ENCODE measurements around the gene PPL.
"Not testable (repeated sequence)": the region's sequence is repeated elsewhere in the genome, so short reads cannot be mapped to it uniquely, and the experiment has no call there.

The PPL gene

DNA sequence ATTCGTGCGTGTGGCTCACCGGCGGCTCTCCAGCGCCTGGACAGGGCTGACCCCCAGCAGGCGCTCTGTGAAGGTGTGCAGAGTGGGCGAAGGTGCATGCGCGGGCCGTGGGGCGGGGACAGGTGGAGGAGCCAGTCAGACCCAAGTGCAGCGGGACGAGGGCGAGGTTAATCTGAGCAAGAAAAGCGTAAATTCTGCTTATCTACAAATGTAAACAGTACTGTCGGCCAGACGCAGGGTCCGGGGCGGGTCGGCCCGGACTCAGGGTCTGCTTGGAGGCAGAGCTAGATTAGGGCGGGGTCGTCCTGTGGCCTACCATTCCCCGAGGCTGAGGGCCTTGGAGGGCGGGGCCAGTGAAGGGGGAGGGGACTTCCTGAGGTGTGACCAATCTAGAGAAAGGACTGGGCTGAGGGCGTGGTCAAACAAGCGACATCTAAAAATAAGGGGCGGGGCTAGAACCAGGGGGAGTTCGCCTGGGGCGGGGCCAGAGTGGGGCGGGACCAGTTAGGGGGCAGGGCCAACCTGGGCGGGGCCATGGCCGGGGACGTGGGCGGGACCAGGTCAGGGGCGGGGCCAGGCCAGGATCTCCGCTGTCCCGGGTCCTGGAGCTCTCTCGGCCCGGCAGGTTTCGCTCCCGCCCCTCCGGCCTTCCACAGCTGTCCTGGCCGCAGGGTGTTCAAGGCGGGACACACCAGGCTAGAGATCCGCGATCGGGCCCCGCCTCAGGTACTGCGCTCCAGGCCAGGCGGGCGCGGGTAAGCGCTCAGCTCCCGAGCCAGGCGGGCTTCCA is 21.0 kb upstream of the PPL start, which contains the start of gene SEC14L5:
Gene SEC14L5 (plus strand): TSS at position 611 of the 790 bp plus-strand sequence. CDS start 994 bp downstream, outside the sequence.
- FAIRE-seq, result peak; percentile 65

DNA sequence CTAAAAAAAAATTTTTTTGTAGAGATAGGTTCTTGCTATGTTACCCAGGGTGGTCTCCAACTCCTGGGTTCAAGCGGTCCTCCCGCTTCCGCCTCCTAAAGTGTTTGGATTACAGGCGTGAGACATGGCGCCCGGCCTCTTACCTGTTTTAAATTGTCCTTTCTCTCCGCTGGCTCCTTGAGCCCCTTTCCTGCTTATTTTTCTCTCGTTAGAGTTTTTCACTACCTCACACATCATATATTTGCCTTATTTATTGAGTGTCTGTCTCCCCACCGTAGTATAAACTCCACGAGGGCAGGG is 20.4 kb upstream of the PPL start:
- FAIRE-seq, result no peak

DNA sequence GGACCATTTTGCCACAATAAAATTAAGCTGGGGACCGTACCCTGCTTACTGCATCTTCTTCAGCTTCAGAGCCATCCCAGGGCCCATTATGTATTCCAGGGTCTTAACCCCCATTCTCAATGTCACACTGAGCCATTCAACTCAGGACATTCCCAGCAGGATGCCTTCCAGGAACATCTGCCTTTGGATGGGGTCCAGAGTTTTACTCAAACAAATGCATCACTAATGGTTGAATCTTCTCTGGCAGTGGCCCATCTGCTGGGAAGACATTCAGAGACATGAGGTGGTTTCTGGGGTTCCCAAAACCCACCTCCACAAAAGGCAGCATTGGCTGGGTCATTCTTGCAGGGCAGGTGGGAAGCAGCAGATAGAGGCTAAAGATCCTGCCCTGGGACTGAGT is 17.8 kb upstream of the PPL start:
- FAIRE-seq, result no peak

DNA sequence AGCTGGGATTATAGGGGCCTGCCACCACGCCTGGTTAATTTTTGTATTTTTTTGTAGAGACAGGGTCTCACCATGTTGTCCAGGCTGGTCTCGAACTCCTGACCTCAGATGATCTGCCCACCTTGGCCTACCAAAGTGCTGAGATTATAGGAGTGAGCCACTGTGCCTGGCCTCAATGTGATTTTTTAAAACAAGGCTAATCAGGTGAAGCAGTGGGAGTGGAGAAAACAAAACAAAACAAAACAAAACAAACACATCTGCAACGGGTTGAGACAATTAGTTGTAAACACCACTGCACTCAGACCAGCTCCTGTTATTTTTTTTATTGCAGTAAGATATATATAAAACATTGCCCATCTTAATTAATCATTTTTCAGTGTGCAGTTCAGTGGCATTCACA is 14.6 kb upstream of the PPL start:
- not testable (repeated sequence) for FAIRE-seq

DNA sequence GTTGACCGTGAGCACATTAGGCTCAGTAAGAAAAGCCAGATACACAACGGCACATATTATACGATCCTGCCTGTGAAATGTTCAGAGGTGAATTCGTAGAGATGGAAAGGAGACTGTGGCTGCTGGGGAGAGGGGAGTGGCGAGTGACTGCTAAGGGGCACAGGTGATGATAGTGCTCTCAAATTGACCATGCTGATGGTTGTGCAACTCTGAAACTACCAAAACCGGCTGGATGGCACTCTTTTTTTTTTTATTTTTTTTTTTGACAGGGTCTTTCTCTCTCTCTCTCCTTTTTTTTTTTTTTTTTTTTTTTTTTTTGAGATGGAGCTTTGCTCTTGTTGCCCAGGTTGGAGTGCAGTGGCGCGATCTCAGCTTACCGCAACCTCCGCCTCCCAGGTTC is 13.0 kb upstream of the PPL start:
- no peak for FAIRE-seq

DNA sequence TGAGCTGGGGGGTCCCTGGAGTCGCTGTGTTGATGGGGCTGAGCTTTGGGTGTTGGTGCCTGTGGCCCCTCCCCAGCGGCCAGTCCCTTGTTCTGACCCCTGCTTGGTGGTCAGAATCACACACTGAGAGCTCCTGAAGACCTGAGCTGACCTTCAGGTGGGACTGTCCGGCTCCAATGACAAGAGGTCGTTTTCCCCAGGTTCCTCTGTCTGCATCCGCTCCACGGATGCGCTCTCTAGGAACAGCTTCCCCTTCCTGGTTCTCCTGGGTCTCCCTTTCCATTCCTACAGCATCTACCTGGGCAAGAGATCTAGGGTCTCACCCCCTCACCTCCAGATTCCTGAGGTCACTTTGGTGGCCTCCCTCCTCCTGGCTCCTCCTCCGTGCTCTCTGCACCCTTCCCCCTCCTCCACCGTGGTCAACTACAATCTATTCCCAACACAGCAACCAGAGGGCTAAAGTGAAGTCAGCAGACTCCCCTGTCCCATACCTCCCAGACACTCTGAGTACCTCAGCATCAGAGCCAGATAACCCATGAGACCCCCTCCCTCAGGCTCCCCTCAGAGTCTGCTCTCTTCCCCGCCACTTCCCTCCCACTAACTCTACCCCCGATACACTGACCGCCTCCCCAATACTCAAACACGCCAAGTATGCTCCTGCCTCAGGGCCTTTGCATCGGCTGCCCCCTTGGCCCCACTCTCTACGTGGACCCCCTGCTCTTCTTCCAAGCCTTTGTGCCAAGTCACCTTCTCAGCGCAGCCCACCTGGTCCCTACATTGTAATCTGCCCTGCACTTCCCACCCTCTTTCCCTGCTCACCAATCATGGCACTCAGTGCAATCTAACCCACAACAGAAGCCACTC is 12.2 kb upstream of the PPL start:
- FAIRE-seq, result no peak

DNA sequence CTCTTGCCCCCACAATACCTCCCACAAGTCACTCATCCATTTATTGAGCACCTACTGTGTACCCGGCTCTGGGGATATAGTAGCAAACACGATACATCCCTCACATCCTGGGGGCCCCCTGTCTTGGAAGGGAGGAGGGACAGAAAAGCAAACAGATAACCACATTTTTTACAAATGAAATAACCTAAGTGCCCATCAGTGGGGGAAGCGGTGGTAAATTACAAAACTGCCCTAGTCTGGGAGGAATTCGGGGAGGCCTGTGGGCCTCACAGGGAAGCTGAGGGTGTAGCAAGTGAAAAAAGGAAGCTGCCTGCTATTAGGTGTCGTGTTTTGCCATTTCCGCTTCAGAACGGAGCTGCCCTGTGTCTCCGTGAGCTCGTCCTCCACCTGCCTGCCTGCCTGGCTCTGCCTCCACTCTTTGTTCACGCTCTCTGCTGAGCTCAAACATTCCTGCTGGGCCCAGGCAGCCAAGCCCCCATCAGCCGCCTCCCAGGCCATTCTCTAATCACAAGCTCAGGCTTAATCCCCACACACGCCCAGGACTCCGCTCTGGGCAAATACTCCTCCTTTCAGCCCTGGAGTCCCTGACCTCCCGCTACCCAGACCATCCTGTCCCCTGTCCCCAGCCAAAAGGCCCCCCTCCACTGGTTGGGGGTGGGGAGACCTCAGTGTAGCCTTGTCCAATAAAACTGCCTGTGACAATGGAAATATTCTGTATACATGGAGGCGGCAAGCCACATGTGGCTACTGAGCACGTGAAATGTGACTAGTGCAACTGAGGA is 11.0 kb upstream of the PPL start:
- FAIRE-seq, result no peak

DNA sequence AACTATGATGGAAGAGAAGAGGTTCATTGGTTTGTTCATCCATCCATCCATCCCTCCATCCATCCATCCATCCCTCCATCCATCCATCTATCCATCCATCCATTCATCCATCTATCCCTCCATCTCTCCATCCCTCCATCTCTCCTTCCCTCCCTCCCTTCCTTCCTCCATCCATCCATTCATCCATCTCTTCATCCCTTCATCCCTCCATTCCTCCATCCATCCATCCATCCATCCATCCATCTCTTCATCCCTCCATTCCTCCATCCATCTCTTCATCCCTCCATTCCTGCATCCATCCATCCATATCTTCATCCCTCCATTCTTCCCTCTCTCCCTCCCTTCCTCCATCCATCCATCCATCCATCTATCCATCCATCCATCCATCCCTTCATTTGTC is 10.0 kb upstream of the PPL start:
- no peak for FAIRE-seq

DNA sequence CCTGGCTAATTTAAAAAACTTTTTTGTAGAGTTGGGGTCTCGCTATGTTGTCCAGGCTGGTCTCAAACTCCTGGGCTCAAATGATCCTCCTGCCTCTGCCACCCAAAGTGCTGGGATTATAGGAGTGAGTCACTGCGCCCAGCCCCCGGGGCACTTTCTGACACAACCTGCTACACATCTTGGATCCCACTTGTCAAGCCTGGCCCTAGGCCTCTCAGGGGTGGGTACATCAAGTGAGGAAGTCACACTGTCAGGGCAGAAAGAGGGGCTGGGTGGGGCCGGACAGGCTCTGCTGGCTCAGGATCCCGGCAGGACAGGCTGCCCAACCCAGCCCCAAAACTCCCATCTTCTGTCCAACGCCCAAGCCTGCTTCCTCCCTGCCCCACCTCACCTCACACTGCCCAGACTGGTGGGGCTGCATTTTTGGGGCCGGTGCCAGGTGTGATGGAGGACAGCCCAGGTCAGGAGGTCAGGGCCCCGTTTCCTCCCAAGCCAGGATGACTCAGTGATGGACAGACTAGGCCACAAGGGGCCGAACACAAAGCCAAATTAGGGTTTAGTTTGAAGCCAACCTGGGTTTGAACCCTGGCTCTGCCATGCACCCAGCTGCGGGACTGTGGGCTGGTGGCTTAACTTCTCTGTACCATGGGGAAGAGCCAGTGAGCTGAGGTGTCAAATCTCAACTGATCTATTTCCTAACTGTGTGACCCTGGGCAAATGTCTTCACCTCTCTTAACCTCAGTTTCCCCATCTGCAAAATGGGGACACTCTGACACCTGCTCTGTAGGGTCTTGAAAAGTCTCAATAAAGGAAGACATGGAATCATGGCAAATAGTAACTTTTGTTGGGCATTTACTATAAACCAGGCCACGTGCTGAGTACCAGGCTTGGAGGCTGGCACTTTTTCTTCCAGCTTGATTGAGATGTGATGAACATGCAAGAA is 8.9 kb upstream of the PPL start:
- no peak for FAIRE-seq

DNA sequence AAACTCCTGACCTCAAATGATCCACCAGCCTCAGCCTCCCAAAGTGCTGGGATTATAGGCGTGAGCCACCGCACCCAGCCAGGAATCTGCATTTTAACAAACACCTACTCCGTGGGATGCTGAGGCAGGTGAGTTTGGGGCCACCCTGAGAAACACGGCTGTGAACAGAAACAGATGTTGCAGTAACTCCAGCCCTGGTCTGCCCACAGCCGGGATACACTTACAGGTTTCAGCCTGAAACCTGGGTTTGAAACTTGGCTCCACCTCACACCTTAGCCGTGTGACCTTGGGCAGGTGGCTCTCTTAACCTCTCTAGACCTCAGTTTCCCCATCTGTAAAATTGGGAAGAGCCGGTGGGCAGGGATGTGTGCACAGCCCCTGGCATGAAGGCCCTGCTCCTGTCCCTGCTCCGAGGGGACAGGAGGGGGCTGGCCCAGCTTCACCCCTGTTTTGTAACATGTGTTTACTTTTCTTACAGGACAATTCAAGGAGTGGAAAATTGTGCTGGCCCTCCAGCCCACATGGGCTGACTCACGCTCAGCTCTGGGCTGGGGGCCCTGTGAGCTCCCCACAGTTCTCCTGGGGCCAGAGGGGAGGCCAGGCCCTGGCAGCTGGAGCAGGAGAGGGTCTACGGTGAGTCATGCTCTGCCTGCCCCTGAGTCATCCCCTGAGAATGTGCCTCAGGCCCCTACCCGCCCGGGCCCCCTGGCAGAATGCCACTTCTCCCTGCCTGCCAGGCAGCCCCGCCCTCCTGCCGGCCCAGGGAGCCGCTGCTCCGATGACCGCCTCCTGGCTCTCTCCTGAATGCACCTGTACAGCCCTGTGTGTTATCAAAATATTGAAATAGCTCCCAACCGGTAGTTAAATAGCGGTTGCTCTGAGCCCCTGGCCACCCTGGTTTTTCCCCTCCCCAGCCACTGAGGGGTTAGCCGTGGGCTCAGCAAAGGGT is 7.7 kb upstream of the PPL start:
- no peak for FAIRE-seq

DNA sequence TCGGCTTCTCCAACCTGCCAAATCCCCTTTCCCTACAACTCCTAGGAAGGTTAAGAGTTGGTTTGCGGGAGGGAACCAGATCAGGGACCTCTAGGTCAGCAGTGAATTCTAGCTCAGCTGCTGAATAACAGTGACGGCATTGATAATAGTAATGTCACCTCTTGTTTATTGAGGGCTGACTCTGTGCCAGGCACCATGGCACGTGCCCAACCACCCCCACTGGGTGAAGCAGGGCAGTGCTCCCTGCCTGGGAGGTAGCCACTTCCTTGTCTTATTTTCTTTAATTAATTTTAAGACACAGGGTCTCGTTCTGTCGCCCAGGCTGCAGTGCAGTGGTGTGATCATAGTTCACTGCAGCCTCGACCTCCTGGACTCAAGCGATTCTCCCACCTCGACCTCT is 5.5 kb upstream of the PPL start:
- no peak for FAIRE-seq

DNA sequence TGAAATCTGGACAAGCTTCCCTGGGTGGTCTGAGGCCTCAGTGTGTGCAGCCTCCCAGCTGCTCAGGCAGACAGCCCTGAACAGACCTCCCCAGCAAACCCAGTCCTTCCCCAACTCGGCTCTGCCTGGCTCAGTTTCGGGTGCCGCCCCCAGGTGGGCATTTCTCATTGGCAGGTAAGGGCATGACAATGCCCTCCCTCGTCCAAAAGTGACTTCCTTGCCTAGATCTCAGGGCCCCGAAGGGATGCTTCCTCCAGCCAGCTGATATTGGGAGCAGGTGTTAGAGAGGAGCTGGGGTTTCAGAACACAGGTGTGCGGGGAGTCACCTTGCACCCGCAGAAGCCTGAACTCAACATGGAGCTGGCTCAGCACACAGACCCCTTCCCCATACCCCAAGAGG is 3.8 kb upstream of the PPL start:
- FAIRE-seq, result no peak

DNA sequence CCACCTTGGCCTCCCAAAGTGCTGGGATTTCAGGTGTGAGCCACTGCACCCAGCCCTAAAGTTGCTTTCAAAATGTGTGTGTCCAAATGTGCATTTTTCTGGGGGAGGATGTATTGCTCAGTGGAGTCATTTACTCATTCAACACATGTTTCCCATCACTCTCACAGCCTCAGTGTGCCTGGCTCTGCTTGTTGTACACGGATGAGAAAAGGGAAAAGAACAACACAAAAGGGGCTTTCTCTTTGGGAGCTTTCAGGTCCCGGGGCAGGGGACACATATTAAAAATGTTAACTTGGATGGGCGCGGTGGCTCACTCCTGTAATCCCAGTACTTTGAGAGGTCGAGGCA is 1.7 kb upstream of the PPL start:
- FAIRE-seq, result no peak

DNA sequence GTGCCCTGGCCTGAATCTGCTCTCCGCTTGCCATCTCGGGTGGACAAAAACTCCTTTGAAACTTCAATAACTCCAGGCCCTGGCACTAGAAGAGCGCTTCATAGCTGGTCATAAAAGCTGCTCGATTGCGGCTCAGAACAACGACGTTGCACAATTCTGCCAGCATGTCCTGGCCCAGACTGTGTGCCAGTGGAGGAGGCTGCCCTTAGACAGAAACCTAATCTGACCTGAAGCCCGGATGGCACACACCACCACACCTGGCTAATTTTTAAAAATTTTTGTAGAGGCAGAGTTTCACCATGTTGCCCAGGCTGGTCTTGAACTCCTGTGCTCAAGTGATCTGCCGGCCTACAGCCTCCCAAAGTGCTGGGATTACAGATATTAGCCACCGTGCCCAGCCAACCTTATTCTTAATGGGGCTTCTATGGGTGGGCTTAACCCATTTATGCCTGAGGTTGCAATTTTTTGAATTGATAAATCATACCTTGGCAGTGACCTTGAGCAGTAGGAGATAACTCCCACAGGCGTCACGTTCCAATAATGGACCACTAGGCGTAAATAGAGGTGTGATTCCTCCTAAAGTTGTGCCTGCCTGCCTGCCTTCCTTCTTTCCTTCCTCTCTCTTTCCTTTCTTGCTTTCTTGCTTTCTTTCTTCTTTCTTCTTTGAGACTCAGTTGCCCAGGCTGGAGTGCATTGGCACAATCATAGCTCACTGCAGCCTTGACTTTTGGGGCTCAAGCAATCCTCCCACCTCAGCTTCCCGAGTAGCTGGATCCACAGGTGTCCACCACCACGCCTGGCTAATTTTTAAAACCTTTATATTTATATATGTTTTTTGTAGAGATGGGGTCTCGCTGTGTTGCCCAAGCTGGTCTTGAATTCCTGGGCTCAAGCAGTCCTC is 1.1 kb upstream of the PPL start:
- FAIRE-seq, result no peak

DNA sequence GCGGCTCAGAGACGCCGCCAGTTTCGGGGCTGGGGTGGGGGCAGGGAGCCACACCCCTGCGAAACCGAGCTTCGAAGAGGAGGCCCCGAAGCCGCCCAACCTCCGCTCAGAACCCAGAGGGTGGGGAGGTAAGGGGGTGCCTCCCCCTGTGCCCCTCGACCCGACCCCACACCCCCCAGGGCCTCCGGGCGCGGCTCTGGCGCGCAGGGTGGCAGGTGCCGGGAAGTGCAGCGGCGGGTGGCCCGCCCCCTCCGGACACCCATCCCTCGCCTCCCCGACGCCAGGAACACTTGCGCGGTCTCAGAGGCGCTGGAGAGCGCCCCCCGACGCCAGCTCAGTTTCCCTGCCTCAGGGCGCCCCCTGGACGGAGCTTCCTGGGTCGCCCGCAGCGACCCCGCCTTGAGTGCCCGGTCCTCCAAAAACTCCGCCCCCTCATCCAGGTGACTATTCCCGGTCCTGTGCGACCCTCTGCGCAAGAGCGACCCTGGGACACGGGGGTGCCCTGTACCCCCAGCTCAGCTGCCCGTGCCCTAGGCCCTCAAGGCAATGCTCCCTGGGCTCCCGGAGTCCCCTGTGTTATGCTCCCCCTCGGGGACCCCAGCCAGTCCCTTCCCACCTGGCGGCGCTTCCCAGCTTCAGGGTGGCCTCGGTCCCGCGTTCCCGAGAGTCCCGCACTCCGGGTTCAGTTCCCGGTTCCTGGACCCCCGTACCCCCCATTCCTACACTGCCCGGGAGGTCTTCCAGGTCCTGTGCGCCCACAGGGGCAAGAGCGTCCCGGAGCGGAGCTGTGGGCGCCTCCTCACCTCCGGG is 562 bp downstream of the PPL start:
- FAIRE-seq, result no peak

DNA sequence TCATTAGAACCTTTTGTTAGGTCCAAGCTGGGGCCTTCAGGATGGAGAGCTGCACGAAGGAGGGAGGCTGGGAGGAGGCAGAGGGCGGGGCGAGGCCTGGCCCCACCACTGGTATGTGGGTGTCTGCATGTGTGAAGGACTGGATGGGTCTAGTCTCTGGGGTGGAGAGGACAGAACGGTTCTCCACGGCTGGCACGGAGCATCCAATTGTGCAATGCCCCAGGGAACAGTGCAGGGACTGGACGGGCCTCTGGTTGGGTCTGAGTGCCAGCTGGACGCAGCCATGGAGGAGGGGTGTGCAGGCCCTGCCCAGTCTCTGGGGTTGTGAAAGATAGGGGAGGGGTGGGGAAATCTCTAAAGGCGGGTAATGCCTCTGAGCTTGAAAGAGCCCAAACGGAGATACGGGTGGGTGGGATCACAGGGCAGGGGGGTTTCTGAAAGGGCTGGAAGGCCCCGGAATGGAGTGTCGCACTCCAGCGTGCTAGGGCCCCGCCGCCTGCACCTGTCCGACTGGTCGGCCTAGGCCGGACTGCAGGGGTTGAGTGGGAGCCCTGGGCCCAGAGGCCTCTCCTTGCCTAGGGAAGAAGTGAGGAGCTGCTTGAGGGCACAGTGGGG is 1.6 kb downstream of the PPL start:
- FAIRE-seq, result no peak

DNA sequence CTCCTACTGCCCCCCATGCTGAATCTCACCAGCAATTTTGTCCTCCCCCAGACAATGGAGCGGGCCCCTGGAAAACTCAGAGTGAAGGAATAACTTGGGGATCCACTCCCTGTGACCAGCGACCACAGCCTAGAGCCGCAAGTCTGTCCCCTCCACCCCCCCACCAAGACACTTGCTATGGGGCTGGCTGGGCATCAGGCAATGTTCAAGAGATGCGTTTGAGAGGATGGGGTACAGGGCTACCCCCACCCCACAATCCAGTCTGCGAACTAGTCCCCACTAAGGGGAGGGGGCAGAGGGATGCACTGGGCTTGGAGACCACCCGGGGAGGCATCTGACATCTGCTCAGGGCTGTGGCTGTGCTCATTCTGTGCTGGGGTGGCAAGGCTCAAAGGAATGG is 2.4 kb downstream of the PPL start:
- FAIRE-seq, result no peak

DNA sequence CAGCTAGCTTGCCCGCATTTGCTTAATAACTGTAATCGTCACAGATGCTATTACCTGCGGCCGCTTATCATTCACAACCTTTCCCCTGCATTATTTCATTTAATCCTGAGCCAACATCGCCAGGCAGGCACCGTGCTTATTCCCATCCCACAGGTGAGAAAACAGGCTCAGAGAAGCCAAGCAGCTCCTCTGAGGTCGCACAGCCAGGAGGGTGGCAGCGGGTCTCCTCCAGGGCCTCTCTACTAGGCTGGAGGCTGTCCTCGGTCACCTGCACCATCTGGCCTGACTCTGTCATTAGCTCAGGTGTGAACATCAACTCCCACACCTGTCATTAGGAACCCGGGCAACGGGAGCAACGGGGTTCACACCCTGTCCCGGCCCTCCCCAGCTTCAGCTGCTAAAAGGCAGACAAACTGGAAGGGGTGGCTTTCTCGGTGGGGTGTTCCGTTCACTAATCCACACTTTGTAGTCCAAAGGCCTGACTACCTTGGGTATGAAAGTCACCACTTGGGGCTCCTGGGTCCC is 3.0 kb downstream of the PPL start:
- FAIRE-seq, result no peak

DNA sequence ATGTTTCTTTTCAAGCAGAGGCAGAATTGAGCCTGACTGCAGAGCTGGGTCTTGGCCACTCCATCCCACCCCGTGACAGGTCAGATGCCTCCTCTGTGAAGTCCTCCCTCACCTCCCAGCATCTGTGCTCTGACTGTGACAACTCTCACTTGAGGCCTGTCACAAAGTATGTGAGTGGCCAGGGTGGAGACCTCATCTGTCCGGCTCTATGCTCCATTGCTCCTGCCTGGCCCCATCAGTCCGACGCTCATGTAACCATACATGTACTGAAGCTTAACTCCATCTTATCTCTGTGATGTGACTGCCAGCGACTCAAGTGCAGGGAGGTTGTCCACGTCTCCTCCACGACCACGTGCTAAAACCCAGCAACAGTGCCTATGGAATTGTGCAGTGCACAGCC is 3.5 kb downstream of the PPL start:
- FAIRE-seq, result no peak
